GM23338 (cell line): ENCODE data around the gene REEP3. TPM values are rescaled to one million over a fixed set of nuclear protein-coding genes. Genes with fewer than 3 reads are reported as not detected.

ENCODE experiments used
- ATAC-seq: fragments of 200-7000 bp; cut with Tn5 transposase; 3 replicates; pipeline ENCODE4 v1.9.1; 2020
- DNase-seq: peaks from one replicate; pipeline ENCODE4 v3.0.0-alpha.2; 2015; ENCODE audit warnings: low spot score
- H2AFZ ChIP-seq: fragments of 200-600 bp; sonication (generic); 2 replicates; pipeline ENCODE4 v1.8.0; 2016; ENCODE audit warnings: antibody characterized with exemption, mild to moderate bottlenecking, moderate library complexity
- H3F3A ChIP-seq: fragments of 200-600 bp; sonication (generic); replicated peaks from 2 replicates; pipeline ENCODE4 v1.8.0; 2017; ENCODE audit warnings: antibody characterized with exemption, mixed run types, low read depth
- H3K27ac ChIP-seq: fragments of 200-600 bp; sonication (generic); 2 replicates; pipeline ENCODE4 v1.6.1; 2016; ENCODE audit warnings: low read depth
- H3K27me3 ChIP-seq: fragments of 200-600 bp; sonication (generic); 2 replicates; pipeline ENCODE4 v1.8.0; 2016; ENCODE audit warnings: mild to moderate bottlenecking, mixed run types, moderate library complexity; ENCODE audit not compliant: insufficient read depth
- H3K36me3 ChIP-seq: fragments of 200-600 bp; sonication (generic); 2 replicates; pipeline ENCODE4 v1.8.0; 2016; ENCODE audit warnings: mild to moderate bottlenecking; ENCODE audit not compliant: insufficient read depth
- H3K4me1 ChIP-seq: fragments of 200-600 bp; sonication (generic); 2 replicates; pipeline ENCODE4 v1.8.0; 2016; ENCODE audit warnings: mild to moderate bottlenecking, moderate library complexity; ENCODE audit not compliant: insufficient read depth
- H3K4me2 ChIP-seq: fragments of 200-600 bp; sonication (generic); 2 replicates; pipeline ENCODE4 v1.7.1; 2017; ENCODE audit warnings: mixed run types
- H3K4me3 ChIP-seq: fragments of 200-600 bp; sonication (generic); 2 replicates; pipeline ENCODE4 v1.6.1; 2016; ENCODE audit warnings: mixed run types
- H3K79me2 ChIP-seq: fragments of 200-600 bp; sonication (generic); replicated peaks from 2 replicates; pipeline ENCODE4 v1.8.0; 2017; ENCODE audit warnings: mild to moderate bottlenecking; ENCODE audit not compliant: insufficient read depth
- H3K9me2 ChIP-seq: fragments of 200-600 bp; sonication (generic); 2 replicates; pipeline ENCODE4 v1.8.0; 2017; ENCODE audit not compliant: insufficient read depth
- H4K20me1 ChIP-seq: fragments of 200-600 bp; sonication (generic); replicated peaks from 2 replicates; pipeline ENCODE4 v1.8.0; 2017; ENCODE audit warnings: mild to moderate bottlenecking; ENCODE audit not compliant: insufficient read depth
- H3K27ac Mint-ChIP-seq: 2 replicates; pipeline ENCODE4 v1.8.0; 2020; ENCODE audit warnings: inconsistent platforms, mild to moderate bottlenecking, moderate library complexity, mixed read lengths
- H3K27me3 Mint-ChIP-seq: 3 replicates; pipeline ENCODE4 v1.8.0; 2022; ENCODE audit warnings: low read depth, mild to moderate bottlenecking, moderate library complexity, mixed read lengths, inconsistent platforms; ENCODE audit not compliant: insufficient read depth, poor library complexity
- H3K36me3 Mint-ChIP-seq: 3 replicates; pipeline ENCODE4 v1.8.0; 2021; ENCODE audit warnings: low read depth, mild to moderate bottlenecking, inconsistent platforms, moderate library complexity, mixed read lengths
- H3K4me1 Mint-ChIP-seq: 3 replicates; pipeline ENCODE4 v1.8.0; 2020; ENCODE audit warnings: mild to moderate bottlenecking, inconsistent platforms, mixed read lengths
- H3K4me3 Mint-ChIP-seq: 3 replicates; pipeline ENCODE4 v1.8.0; 2021; ENCODE audit warnings: moderate library complexity, mild to moderate bottlenecking, inconsistent platforms, mixed read lengths
- H3K9me3 Mint-ChIP-seq: 3 replicates; pipeline ENCODE4 v1.8.0; 2020; ENCODE audit warnings: moderate library complexity, mild to moderate bottlenecking, inconsistent platforms, mixed read lengths
- CREB1 ChIP-seq: fragments of 250-450 bp; sonication (Bioruptor Pico); IDR thresholded peaks from 2 replicates; pipeline ENCODE4 v1.5.0; 2020; ENCODE audit warnings: low read depth, mild to moderate bottlenecking, moderate library complexity
- CTCF ChIP-seq, 2 experiments: fragments of 200-600 bp in 1 of 2; sonication (generic) in 1 of 2; conservative IDR thresholded peaks; 2 replicates each; pipeline versions ENCODE4 v1.5.1 to v1.6.1; 2016 to 2017; ENCODE audit warnings: antibody characterized with exemption in 2 of 2, low read depth in 2 of 2, mild to moderate bottlenecking in 2 of 2, moderate library complexity in 1 of 2
- ETS1 ChIP-seq: IDR thresholded peaks from 2 replicates; pipeline ENCODE4 v1.6.1; 2016; ENCODE audit warnings: antibody characterized with exemption
- EZH2 ChIP-seq: fragments of 200-600 bp; sonication (generic); IDR thresholded peaks from one replicate; pipeline ENCODE4 v1.8.0; 2017; ENCODE audit warnings: antibody characterized with exemption, mild to moderate bottlenecking, low read depth; ENCODE audit not compliant: unreplicated experiment
- EZH2phosphoT487 ChIP-seq: fragments of 200-600 bp; sonication (generic); IDR thresholded peaks from one replicate; pipeline ENCODE4 v1.8.1; 2018; ENCODE audit warnings: antibody characterized with exemption; ENCODE audit not compliant: unreplicated experiment
- JUNB ChIP-seq: IDR thresholded peaks from one replicate; pipeline ENCODE4 v1.6.1; 2016; ENCODE audit warnings: antibody characterized with exemption; ENCODE audit not compliant: unreplicated experiment
- NANOG ChIP-seq: IDR thresholded peaks from 2 replicates; pipeline ENCODE4 v1.6.1; 2016; ENCODE audit warnings: antibody characterized with exemption, borderline replicate concordance
- POLR2AphosphoS5 ChIP-seq: IDR thresholded peaks from 2 replicates; pipeline ENCODE4 v1.6.1; 2016; ENCODE audit warnings: antibody characterized with exemption, low read depth
- REST ChIP-seq: IDR thresholded peaks from one replicate; pipeline ENCODE4 v1.6.1; 2018; ENCODE audit warnings: antibody characterized with exemption; ENCODE audit not compliant: unreplicated experiment
- STAT1 ChIP-seq: IDR thresholded peaks from one replicate; pipeline ENCODE4 v1.6.1; 2016; ENCODE audit warnings: antibody characterized with exemption; ENCODE audit not compliant: unreplicated experiment
- ZNF114 ChIP-seq: fragments of 250-450 bp; sonication (Bioruptor Pico); IDR thresholded peaks from 2 replicates; pipeline ENCODE4 v1.5.0; 2020; ENCODE audit warnings: mild to moderate bottlenecking, moderate library complexity
- ZNF331 ChIP-seq: fragments of 250-450 bp; sonication (Bioruptor Pico); IDR thresholded peaks from 2 replicates; pipeline ENCODE4 v1.5.0; 2020; ENCODE audit warnings: low read depth, mild to moderate bottlenecking, moderate library complexity
- ZNF462 ChIP-seq: fragments of 250-450 bp; sonication (Bioruptor Pico); IDR thresholded peaks from 2 replicates; pipeline ENCODE4 v1.5.0; 2020; ENCODE audit warnings: mild to moderate bottlenecking, moderate library complexity
- polyA plus RNA-seq: library from polyadenylated mRNA; unstranded; fragments of >200 nt; fragmentation: Nextera tagmentation; extraction: Ambion mirVana; gene quantifications from 2 replicates; pipeline ENCODE4 v1.2.1, GENCODE V29; 2016
- total RNA-seq: library from RNA; depleted of rRNA; stranded (reverse); fragments of >200 nt; shearing (Covaris generic); gene quantifications from 2 replicates; pipeline ENCODE4 v1.2.3, GENCODE V29; 2014

Gene REEP3
- total and polyA plus RNA-seq, 2 experiments from 2014 or later = 29.5 to 48.7 TPM

- TF ChIP-seq REST (no peak), ZNF462 (CRISPR knock-in tag) (no peak), EZH2 (no peak), ZNF114 (CRISPR knock-in tag) (no peak), JUNB (no peak)
Observed at GRCh38 chr10:63554657-63555056, 33.5 kb downstream of the REEP3 start (continued).

- Histone ChIP-seq H4K20me1 (peaks cover 10% of the 10 kb centered on the region), H3K27me3 (no peaks in the 10 kb centered on the region), H3K9me2 (no peaks in the 10 kb centered on the region), H3F3A (no peaks in the 10 kb centered on the region), H3K36me3 (no peaks in the 10 kb centered on the region), H3K4me3 (no peak overlapping the region), H3K27ac (no peak overlapping the region), H2AFZ (no peak overlapping the region), H3K79me2 (peaks cover 93% of the 10 kb centered on the region), H3K4me1 (peaks cover 12% of the 10 kb centered on the region; the same call in 1 of the 2 replicates), H3K4me2 (no peak overlapping the region)
- H3K27me3 Mint-ChIP-seq = no peaks in the 10 kb centered on the region
- no peaks in the 10 kb centered on the region for H3K9me3 Mint-ChIP-seq
- ATAC-seq (no peak), DNase-seq (no peak)
- peaks cover 16% of the 10 kb centered on the region; the same call in 2 of the 3 replicates for H3K4me1 Mint-ChIP-seq
- H3K4me3 Mint-ChIP-seq = no peak overlapping the region
- no peaks in the 10 kb centered on the region for H3K36me3 Mint-ChIP-seq
- H3K27ac Mint-ChIP-seq = no peak overlapping the region
- TF ChIP-seq EZH2phosphoT487 = no peak
- TF ChIP-seq POLR2AphosphoS5 = no peak
- TF ChIP-seq NANOG = no peak
- no peak for TF ChIP-seq JUNB
- TF ChIP-seq CREB1 (CRISPR knock-in tag) = no peak
- TF ChIP-seq EZH2 = no peak
- TF ChIP-seq ZNF331 (CRISPR knock-in tag) = no peak
- TF ChIP-seq ETS1 = no peak
- TF ChIP-seq STAT1 = no peak
- no peak for TF ChIP-seq ZNF114 (CRISPR knock-in tag)
- no peak for TF ChIP-seq CTCF (conservative IDR thresholded peaks at IDR 0.05; ENCODE audit: low read depth in 2 of 2)
Observed at GRCh38 chr10:63555330-63555729, 34.1 kb downstream of the REEP3 start.
